Measurements from ENCODE around the gene EXOSC7. TPM values are rescaled to one million over a fixed set of nuclear protein-coding genes. Genes with fewer than 3 reads are reported as not detected.

EXOSC7 gene
- total and polyA plus RNA-seq, 9 of the 15 experiments (the other 6 are each of a cell fraction or from before 2014, with no cell fraction given) = 88.5 to 237 (median 112) TPM

DNA sequence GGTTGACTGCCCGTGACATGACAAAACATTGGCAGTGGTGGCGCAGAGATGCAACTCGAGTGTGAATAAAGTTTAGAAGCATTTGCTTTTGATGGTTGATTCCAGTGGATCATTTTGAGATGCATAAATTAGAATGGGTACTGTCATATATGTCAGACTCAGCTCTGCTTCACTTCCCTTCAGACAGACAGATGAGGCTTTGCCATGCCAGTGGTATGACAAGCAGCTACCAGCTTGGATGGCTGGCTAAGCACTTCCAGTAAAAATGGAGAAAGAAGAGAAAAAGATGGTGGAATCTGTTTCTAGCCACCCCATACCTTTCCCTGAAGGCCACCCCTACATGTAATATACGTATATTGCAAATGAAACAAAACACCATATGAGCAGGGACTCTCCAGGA is 36.5 kb downstream of the EXOSC7 start:
- 91% methylated on average over 4 of the region's 4 CpGs for WGBS (ENCODE audit: insufficient coverage, low coverage, missing lambda C conversion rate)
- Histone ChIP-seq H3K27ac (ENCODE audit: extremely low read depth, low read depth, low read length) (no peak overlapping the region), H3K79me2 (ENCODE audit: control insufficient read depth, insufficient read depth, low read length) (no peaks in the 10 kb centered on the region), H2AFZ (ENCODE audit: low read depth, low read length) (no peak overlapping the region), H3K9ac (ENCODE audit: insufficient read depth in 1 of 2, low read depth in 2 of 2, low read length in 2 of 2) (no peak overlapping the region), H4K20me1 (replicated peaks; ENCODE audit: control insufficient read depth, insufficient read depth, low read length) (0 out of 2 replicates have a peak, but pooled peaks cover 3% of the 10 kb centered on the region), H3K4me3 (no peak overlapping the region), H3K4me2 (ENCODE audit: insufficient read depth, low read length) (no peak overlapping the region), H3K9me1 (ENCODE audit: control insufficient read depth, insufficient read depth, low read length) (no peaks in the 10 kb centered on the region), H3K36me3 (ENCODE audit: control insufficient read depth, insufficient read depth, low read length) (peaks cover 72% of the 10 kb centered on the region), H3K27me3 (ENCODE audit: control insufficient read depth in 2 of 2, insufficient read depth in 2 of 2, low read length in 2 of 2) (no peaks in the 10 kb centered on the region), H3K4me1 (replicated peaks in 1 of 2; ENCODE audit: control insufficient read depth in 2 of 2, insufficient read depth in 2 of 2, low read length in 2 of 2) (no peaks in the 10 kb centered on the region), H3K9me3 (replicated peaks; ENCODE audit: control insufficient read depth, insufficient read depth, low read depth, low read length) (no peaks in the 10 kb centered on the region)
- FAIRE-seq = no peak
- ChIA-PET CTCF (ENCODE audit: low intra/inter-chr PET ratio) (no interaction called here), POLR2A (interaction anchor here (1.6 kb wide), 1 partner anchor 19 kb away, joined by 6 read pairs; no protein-coding TSS in a partner anchor)
- in situ Hi-C loops (cut with MboI) (no loop called here), intact Hi-C loops (cut with micrococcal nuclease) (no loop called here)
- DNase-seq (ENCODE audit: extremely low read depth in 1 of 4, low spot score in 3 of 4) = no peak
- no peak for ATAC-seq
- no TSS peak for BruUV-seq (replicated peaks)
- TF ChIP-seq RBM39 (optimal IDR thresholded peaks at IDR 0.05; ENCODE audit: low read depth, low read length) (no peak), RHOXF2B (CRISPR knock-in tag; conservative IDR thresholded peaks at IDR 0.05) (no peak), POLR3A (IDR thresholded peaks at IDR 0.05; ENCODE audit: borderline replicate concordance, extremely low read depth, insufficient read depth, insufficient read length) (no peak), PHF21A (IDR thresholded peaks at IDR 0.05; ENCODE audit: borderline replicate concordance, low read depth) (no peak), ZNF217 (CRISPR knock-in tag; IDR thresholded peaks at IDR 0.05) (no peak), MYC (IDR thresholded peaks at IDR 0.05; ENCODE audit: low read depth, low read length) (no peak), MYC (CRISPR knock-in tag; IDR thresholded peaks at IDR 0.05; ENCODE audit: borderline replicate concordance, low read depth) (no peak), ETV1 (tag; conservative IDR thresholded peaks at IDR 0.05; ENCODE audit: low read depth) (no peak)
- TF ChIP-seq, protein P1, sequence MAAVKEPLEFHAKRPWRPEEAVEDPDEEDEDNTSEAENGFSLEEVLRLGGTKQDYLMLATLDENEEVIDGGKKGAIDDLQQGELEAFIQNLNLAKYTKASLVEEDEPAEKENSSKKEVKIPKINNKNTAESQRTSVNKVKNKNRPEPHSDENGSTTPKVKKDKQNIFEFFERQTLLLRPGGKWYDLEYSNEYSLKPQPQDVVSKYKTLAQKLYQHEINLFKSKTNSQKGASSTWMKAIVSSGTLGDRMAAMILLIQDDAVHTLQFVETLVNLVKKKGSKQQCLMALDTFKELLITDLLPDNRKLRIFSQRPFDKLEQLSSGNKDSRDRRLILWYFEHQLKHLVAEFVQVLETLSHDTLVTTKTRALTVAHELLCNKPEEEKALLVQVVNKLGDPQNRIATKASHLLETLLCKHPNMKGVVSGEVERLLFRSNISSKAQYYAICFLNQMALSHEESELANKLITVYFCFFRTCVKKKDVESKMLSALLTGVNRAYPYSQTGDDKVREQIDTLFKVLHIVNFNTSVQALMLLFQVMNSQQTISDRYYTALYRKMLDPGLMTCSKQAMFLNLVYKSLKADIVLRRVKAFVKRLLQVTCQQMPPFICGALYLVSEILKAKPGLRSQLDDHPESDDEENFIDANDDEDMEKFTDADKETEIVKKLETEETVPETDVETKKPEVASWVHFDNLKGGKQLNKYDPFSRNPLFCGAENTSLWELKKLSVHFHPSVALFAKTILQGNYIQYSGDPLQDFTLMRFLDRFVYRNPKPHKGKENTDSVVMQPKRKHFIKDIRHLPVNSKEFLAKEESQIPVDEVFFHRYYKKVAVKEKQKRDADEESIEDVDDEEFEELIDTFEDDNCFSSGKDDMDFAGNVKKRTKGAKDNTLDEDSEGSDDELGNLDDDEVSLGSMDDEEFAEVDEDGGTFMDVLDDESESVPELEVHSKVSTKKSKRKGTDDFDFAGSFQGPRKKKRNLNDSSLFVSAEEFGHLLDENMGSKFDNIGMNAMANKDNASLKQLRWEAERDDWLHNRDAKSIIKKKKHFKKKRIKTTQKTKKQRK (IDR thresholded peaks at IDR 0.05; ENCODE audit: borderline replicate concordance, low read depth, low read length) = no peak
- TF ChIP-seq, protein P2, sequence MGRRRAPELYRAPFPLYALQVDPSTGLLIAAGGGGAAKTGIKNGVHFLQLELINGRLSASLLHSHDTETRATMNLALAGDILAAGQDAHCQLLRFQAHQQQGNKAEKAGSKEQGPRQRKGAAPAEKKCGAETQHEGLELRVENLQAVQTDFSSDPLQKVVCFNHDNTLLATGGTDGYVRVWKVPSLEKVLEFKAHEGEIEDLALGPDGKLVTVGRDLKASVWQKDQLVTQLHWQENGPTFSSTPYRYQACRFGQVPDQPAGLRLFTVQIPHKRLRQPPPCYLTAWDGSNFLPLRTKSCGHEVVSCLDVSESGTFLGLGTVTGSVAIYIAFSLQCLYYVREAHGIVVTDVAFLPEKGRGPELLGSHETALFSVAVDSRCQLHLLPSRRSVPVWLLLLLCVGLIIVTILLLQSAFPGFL (CRISPR knock-in tag; IDR thresholded peaks at IDR 0.05) = no peak

Measured in K562 (cell line).